IMR-90 (cell line): ENCODE measurements around the gene DPYSL5. TPM values are rescaled to one million over a fixed set of nuclear protein-coding genes. Genes with fewer than 3 reads are reported as not detected.

ENCODE experiments used
- ATAC-seq: fragments of 200-7000 bp; cut with Tn5 transposase; 2 replicates; pipeline ENCODE4 v1.9.1; 2020; ENCODE audit warnings: low read depth, mild to moderate bottlenecking, moderate library complexity
- BruUV-seq: library from RNA; stranded (reverse); fragments of 400-500 nt; replicated peaks from 2 replicates; lab custom pipeline; 2021; lab: Mats Ljungman, UMichigan
- CTCF ChIA-PET: fragments of 300-600 bp; formaldehyde crosslinking; extraction: SDS; loops from one replicate; lab custom pipeline; 2021; ENCODE audit warnings: antibody characterized with exemption; lab: Yijun Ruan, JAX
- POLR2A ChIA-PET: fragments of 300-600 bp; sonication (Branson Sonifier 250); formaldehyde crosslinking; loops from one replicate; lab custom pipeline; 2022; ENCODE audit warnings: antibody characterized with exemption; ENCODE audit not compliant: unreplicated experiment; lab: Charles Lee
- DNase-seq: peaks from one replicate; pipeline ENCODE4 v3.0.0; 2013
- H2AFZ ChIP-seq: replicated peaks from 2 replicates; pipeline ENCODE3; 2013; ENCODE audit warnings: low read length, mild to moderate bottlenecking; ENCODE audit not compliant: poor library complexity
- H2AK5ac ChIP-seq: 2 replicates; pipeline ENCODE4 v1.6.1; 2013; ENCODE audit warnings: low read depth, low read length, inconsistent platforms
- H2AK9ac ChIP-seq: replicated peaks from 2 replicates; pipeline ENCODE3; 2013; ENCODE audit warnings: mild to moderate bottlenecking, low read depth, low read length, moderate library complexity; ENCODE audit not compliant: poor library complexity
- H2BK120ac ChIP-seq: 2 replicates; pipeline ENCODE4 v1.6.1; 2013; ENCODE audit warnings: low read depth, low read length, inconsistent platforms
- H2BK15ac ChIP-seq: 3 replicates; pipeline ENCODE4 v1.6.1; 2013; ENCODE audit warnings: low read depth, low read length, inconsistent platforms
- H2BK20ac ChIP-seq: 2 replicates; pipeline ENCODE4 v1.6.1; 2013; ENCODE audit warnings: low read depth, mild to moderate bottlenecking, inconsistent platforms, low read length, moderate library complexity
- H2BK5ac ChIP-seq: 2 replicates; pipeline ENCODE4 v1.6.1; 2013; ENCODE audit warnings: mild to moderate bottlenecking, low read depth, low read length, inconsistent platforms; ENCODE audit not compliant: poor library complexity, severe bottlenecking
- H3K14ac ChIP-seq: replicated peaks from 2 replicates; pipeline ENCODE4 v1.6.1; 2013; ENCODE audit warnings: low read depth, low read length, inconsistent platforms
- H3K18ac ChIP-seq: 2 replicates; pipeline ENCODE4 v1.6.1; 2013; ENCODE audit warnings: low read depth, low read length, control low read depth
- H3K23ac ChIP-seq: 2 replicates; pipeline ENCODE4 v1.6.1; 2013; ENCODE audit warnings: low read depth, low read length, inconsistent platforms
- H3K27ac ChIP-seq: 2 replicates; pipeline ENCODE4 v1.5.1; 2013; ENCODE audit warnings: mild to moderate bottlenecking, control low read depth, low read length; ENCODE audit not compliant: insufficient read depth
- H3K27me3 ChIP-seq: 2 replicates; pipeline ENCODE4 v1.6.1; 2013; ENCODE audit warnings: low read length; ENCODE audit not compliant: control insufficient read depth, insufficient read depth
- H3K36me3 ChIP-seq: 2 replicates; pipeline ENCODE4 v1.6.1; 2013; ENCODE audit warnings: low read length, mixed read lengths; ENCODE audit not compliant: control insufficient read depth, insufficient read depth
- H3K4ac ChIP-seq: 2 replicates; pipeline ENCODE4 v1.6.1; 2013; ENCODE audit warnings: low read depth, low read length, inconsistent platforms
- H3K4me1 ChIP-seq: 2 replicates; pipeline ENCODE4 v1.6.1; 2013; ENCODE audit warnings: low read length, mixed read lengths; ENCODE audit not compliant: control insufficient read depth, insufficient read depth
- H3K4me2 ChIP-seq: 2 replicates; pipeline ENCODE4 v1.6.1; 2013; ENCODE audit warnings: low read depth, mild to moderate bottlenecking, control low read depth, low read length, moderate library complexity
- H3K4me3 ChIP-seq: 2 replicates; pipeline ENCODE4 v1.5.1; 2013; ENCODE audit warnings: low read depth, mild to moderate bottlenecking, control low read depth, low read length, moderate library complexity; ENCODE audit not compliant: insufficient read depth
- H3K56ac ChIP-seq: 2 replicates; pipeline ENCODE4 v1.6.1; 2013; ENCODE audit warnings: low read length, inconsistent platforms; ENCODE audit not compliant: insufficient read depth; ENCODE audit errors: extremely low read depth
- H3K79me1 ChIP-seq, 2 experiments: 2 replicates each; pipeline ENCODE4 v1.6.1; 2013; ENCODE audit warnings: low read length in 2 of 2, inconsistent platforms in 1 of 2, low read depth in 1 of 2
- H3K9ac ChIP-seq: 2 replicates; pipeline ENCODE4 v1.6.1; 2013; ENCODE audit warnings: low read depth, low read length, control low read depth
- H3K9me1 ChIP-seq: 2 replicates; pipeline ENCODE4 v1.6.1; 2013; ENCODE audit warnings: low read length, inconsistent platforms; ENCODE audit not compliant: insufficient read depth
- H3K9me3 ChIP-seq: 2 replicates; pipeline ENCODE4 v1.6.1; 2013; ENCODE audit warnings: low read length; ENCODE audit not compliant: control insufficient read depth, insufficient read depth
- H4K20me1 ChIP-seq: 2 replicates; pipeline ENCODE4 v1.6.1; 2013; ENCODE audit warnings: low read length, inconsistent platforms; ENCODE audit not compliant: insufficient read depth
- H4K5ac ChIP-seq: 2 replicates; pipeline ENCODE4 v1.6.1; 2013; ENCODE audit warnings: mild to moderate bottlenecking, low read depth, low read length, control low read depth
- H4K8ac ChIP-seq, 2 experiments: 2 replicates each; pipeline ENCODE4 v1.6.1; 2013; ENCODE audit warnings: low read depth in 2 of 2, low read length in 2 of 2, control low read depth in 1 of 2, inconsistent platforms in 1 of 2
- H4K91ac ChIP-seq: 2 replicates; pipeline ENCODE4 v1.6.1; 2013; ENCODE audit warnings: low read depth, low read length, inconsistent platforms; ENCODE audit not compliant: insufficient read depth
- BHLHE40 ChIP-seq: fragments of 150-350 bp; IDR thresholded peaks from 2 replicates; pipeline ENCODE4 v1.6.1; 2016; ENCODE audit warnings: mild to moderate bottlenecking, low read depth, low read length
- CEBPB ChIP-seq: IDR thresholded peaks from 2 replicates; pipeline ENCODE4 v1.6.1; 2012; ENCODE audit warnings: low read depth, low read length, improper control_type of control experiment
- CHD1 ChIP-seq: IDR thresholded peaks from 2 replicates; pipeline ENCODE4 v1.6.1; 2012; ENCODE audit warnings: low read depth, low read length, improper control_type of control experiment
- FOS ChIP-seq: fragments of 150-350 bp; IDR thresholded peaks from 2 replicates; pipeline ENCODE4 v1.6.1; 2016; ENCODE audit warnings: low read depth, low read length
- MAFK ChIP-seq: IDR thresholded peaks from 2 replicates; pipeline ENCODE4 v1.6.1; 2012; ENCODE audit warnings: low read depth, low read length, improper control_type of control experiment
- MAZ ChIP-seq: IDR thresholded peaks from 2 replicates; pipeline ENCODE4 v1.6.1; 2012; ENCODE audit warnings: low read depth, mild to moderate bottlenecking, low read length, improper control_type of control experiment, moderate library complexity, borderline replicate concordance
- MXI1 ChIP-seq: IDR thresholded peaks from 2 replicates; pipeline ENCODE4 v1.6.1; 2012; ENCODE audit warnings: low read depth, mild to moderate bottlenecking, low read length, moderate library complexity, borderline replicate concordance
- NFE2L2 ChIP-seq: fragments of 150-350 bp; IDR thresholded peaks from 2 replicates; pipeline ENCODE4 v1.6.1; 2016; ENCODE audit warnings: low read depth, mild to moderate bottlenecking, low read length
- POLR2A ChIP-seq: IDR thresholded peaks from 2 replicates; pipeline ENCODE4 v1.6.1; 2012; ENCODE audit warnings: mild to moderate bottlenecking, low read depth, low read length
- RAD21 ChIP-seq: IDR thresholded peaks from 2 replicates; pipeline ENCODE4 v1.6.1; 2012; ENCODE audit warnings: low read length, improper control_type of control experiment
- RCOR1 ChIP-seq: IDR thresholded peaks from 2 replicates; pipeline ENCODE4 v1.6.1; 2012; ENCODE audit warnings: mild to moderate bottlenecking, low read length, improper control_type of control experiment; ENCODE audit not compliant: insufficient replicate concordance
- RFX5 ChIP-seq: IDR thresholded peaks from 2 replicates; pipeline ENCODE4 v1.8.0; 2012; ENCODE audit warnings: low read depth, mild to moderate bottlenecking, low read length, moderate library complexity
- SMC3 ChIP-seq: fragments of 150-350 bp; IDR thresholded peaks from 2 replicates; pipeline ENCODE4 v1.6.1; 2016; ENCODE audit warnings: low read depth, mild to moderate bottlenecking, antibody characterized with exemption, low read length, moderate library complexity
- WGBS, 2 experiments: methylation state at CpG; one replicate each; pipeline versions ENCODE4 v1.1.5 to v1.1.7; 2013; ENCODE audit warnings: missing lambda C conversion rate in 2 of 2; ENCODE audit not compliant: insufficient read length in 1 of 2; ENCODE audit errors: extremely low coverage in 2 of 2; 5-methylcytosine and 5-hydroxymethylcytosine counted together
- dilution Hi-C: fragments of 300-500 bp; cut with HindIII; formaldehyde crosslinking; loops from one replicate; pipeline ENCODE4 v1.14.3; 2018; ENCODE audit warnings: low sequenced_read_pairs; ENCODE audit not compliant: unreplicated experiment
- in situ Hi-C: fragments of 300-500 bp; cut with MboI; formaldehyde crosslinking; loops from 3 replicates; pipeline ENCODE4 v1.14.3; 2019; ENCODE audit warnings: low sequenced_read_pairs, inconsistent platforms, mixed read lengths
- intact Hi-C: fragments of 100-400 bp; cut with micrococcal nuclease; formaldehyde crosslinking; loops from 2 replicates; pipeline ENCODE4 v1.10.0; 2022
- polyA plus RNA-seq, 3 experiments: library from polyadenylated mRNA; depleted of rRNA; stranded (reverse); fragments of >200 nt; gene quantifications; 2 replicates each; pipeline ENCODE4 v1.2.3, GENCODE V29; 2012; ENCODE audit warnings: low replicate concordance in 1 of 3
- total RNA-seq: library from RNA; depleted of rRNA; stranded (reverse); fragments of >200 nt; gene quantifications from 2 replicates; pipeline ENCODE4 v1.2.3, GENCODE V29; 2012
- TF ChIP-seq, protein P1 (sequence below): fragments of 150-350 bp; IDR thresholded peaks from 2 replicates; pipeline ENCODE4 v1.6.1; 2016; ENCODE audit warnings: low read depth, mild to moderate bottlenecking, low read length, moderate library complexity, borderline replicate concordance
- TF ChIP-seq, protein P2 (sequence below): fragments of 150-350 bp; IDR thresholded peaks from 2 replicates; pipeline ENCODE4 v1.6.1; 2017; ENCODE audit warnings: mild to moderate bottlenecking, antibody characterized with exemption, low read length, low read depth
- TF ChIP-seq, protein P3 (sequence below): conservative IDR thresholded peaks from 2 replicates; pipeline ENCODE4 v1.5.1; 2012; ENCODE audit warnings: mild to moderate bottlenecking, low read depth, low read length, improper control_type of control experiment

DPYSL5 gene
- total and polyA plus RNA-seq, 2 of the 4 experiments (the other 2 are of a cell fraction) = not detected

DNA sequence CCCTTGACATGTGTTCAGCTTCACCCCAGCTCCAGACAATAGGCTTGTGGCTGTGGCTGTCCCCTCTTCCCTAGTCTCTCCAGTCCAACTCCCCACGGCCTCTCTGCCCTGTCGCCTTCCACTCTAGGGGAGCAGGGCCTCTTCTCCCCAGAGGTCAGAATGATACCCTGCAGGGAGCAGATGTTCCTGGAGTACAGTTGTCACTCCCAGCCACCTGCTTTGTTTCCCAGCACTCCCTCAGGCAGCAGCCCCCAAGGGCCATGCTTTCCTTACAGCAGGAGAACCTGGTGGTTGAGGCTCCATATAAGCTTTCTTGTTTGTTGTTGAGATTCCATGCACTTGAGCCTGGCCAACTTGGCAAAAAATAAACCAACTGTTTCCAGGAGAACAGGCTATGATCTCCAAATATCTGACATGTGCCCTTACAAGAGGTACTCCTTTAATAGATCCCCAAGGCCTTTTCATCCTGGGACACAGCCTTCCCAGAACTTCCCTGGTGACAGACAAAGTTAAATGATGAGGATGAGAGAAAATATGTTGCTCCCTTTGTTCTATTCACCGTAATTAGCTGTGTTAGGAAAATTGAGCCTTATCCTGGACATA lies 45.1 kb downstream of the DPYSL5 start:
- Histone ChIP-seq H3K4me2 (no peak overlapping the region), H3K9me1 (no peaks in the 10 kb centered on the region), H3K27me3 (peaks cover 40% of the 10 kb centered on the region), H3K23ac (no peak overlapping the region), H2AFZ (no peak overlapping the region), H4K20me1 (no peaks in the 10 kb centered on the region; the same call in 1 of the 2 replicates), H3K4me3 (no peak overlapping the region), H3K36me3 (no peaks in the 10 kb centered on the region), H3K14ac (no peak overlapping the region), H4K8ac (no peak overlapping the region), H3K9me3 (0 out of 2 replicates have a peak, but pooled peaks cover 2% of the 10 kb centered on the region), H2BK15ac (no peak overlapping the region), H2AK5ac (no peak overlapping the region), H2BK20ac (no peak overlapping the region), H3K9ac (no peak overlapping the region), H2AK9ac (no peak overlapping the region), H3K4me1 (no peaks in the 10 kb centered on the region), H2BK5ac (no peak overlapping the region), H3K18ac (no peak overlapping the region), H3K27ac (no peak overlapping the region), H4K91ac (no peak overlapping the region), H4K5ac (no peak overlapping the region), H2BK120ac (no peak overlapping the region), H3K79me1 (no peaks in the 10 kb centered on the region), H3K56ac (no peak overlapping the region), H3K4ac (no peak overlapping the region)
- intact Hi-C loops (no loop called here), in situ Hi-C loops (no loop called here), dilution Hi-C loops (no loop called here)
- DNase-seq = no peak
- CTCF ChIA-PET = no interaction called here
- no TSS peak for BruUV-seq
- POLR2A ChIA-PET = no interaction called here
- ATAC-seq = no peak
- TF ChIP-seq, protein P1, sequence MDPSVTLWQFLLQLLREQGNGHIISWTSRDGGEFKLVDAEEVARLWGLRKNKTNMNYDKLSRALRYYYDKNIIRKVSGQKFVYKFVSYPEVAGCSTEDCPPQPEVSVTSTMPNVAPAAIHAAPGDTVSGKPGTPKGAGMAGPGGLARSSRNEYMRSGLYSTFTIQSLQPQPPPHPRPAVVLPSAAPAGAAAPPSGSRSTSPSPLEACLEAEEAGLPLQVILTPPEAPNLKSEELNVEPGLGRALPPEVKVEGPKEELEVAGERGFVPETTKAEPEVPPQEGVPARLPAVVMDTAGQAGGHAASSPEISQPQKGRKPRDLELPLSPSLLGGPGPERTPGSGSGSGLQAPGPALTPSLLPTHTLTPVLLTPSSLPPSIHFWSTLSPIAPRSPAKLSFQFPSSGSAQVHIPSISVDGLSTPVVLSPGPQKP = no peak
- TF ChIP-seq CEBPB (no peak), MAFK (no peak), MAZ (no peak), POLR2A (no peak), RFX5 (no peak), RAD21 (no peak), MXI1 (no peak), FOS (no peak), BHLHE40 (no peak), CHD1 (no peak), SMC3 (no peak), RCOR1 (no peak), NFE2L2 (no peak)
- TF ChIP-seq, protein P2, sequence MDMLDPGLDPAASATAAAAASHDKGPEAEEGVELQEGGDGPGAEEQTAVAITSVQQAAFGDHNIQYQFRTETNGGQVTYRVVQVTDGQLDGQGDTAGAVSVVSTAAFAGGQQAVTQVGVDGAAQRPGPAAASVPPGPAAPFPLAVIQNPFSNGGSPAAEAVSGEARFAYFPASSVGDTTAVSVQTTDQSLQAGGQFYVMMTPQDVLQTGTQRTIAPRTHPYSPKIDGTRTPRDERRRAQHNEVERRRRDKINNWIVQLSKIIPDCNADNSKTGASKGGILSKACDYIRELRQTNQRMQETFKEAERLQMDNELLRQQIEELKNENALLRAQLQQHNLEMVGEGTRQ = no peak
- TF ChIP-seq, protein P3, sequence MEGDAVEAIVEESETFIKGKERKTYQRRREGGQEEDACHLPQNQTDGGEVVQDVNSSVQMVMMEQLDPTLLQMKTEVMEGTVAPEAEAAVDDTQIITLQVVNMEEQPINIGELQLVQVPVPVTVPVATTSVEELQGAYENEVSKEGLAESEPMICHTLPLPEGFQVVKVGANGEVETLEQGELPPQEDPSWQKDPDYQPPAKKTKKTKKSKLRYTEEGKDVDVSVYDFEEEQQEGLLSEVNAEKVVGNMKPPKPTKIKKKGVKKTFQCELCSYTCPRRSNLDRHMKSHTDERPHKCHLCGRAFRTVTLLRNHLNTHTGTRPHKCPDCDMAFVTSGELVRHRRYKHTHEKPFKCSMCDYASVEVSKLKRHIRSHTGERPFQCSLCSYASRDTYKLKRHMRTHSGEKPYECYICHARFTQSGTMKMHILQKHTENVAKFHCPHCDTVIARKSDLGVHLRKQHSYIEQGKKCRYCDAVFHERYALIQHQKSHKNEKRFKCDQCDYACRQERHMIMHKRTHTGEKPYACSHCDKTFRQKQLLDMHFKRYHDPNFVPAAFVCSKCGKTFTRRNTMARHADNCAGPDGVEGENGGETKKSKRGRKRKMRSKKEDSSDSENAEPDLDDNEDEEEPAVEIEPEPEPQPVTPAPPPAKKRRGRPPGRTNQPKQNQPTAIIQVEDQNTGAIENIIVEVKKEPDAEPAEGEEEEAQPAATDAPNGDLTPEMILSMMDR = no peak
- WGBS, 2 experiments = no CpG with 5 or more reads among the region's 3 CpGs
